IMR-90 (cell line): ENCODE data around the gene COL18A1. TPM values are rescaled to one million over a fixed set of nuclear protein-coding genes. Genes with fewer than 3 reads are reported as not detected.
"Not testable (repeated sequence)": the region's sequence is repeated elsewhere in the genome, so short reads cannot be mapped to it uniquely, and the experiment has no call there.

Experiments used
- ATAC-seq: fragments of 200-7000 bp; cut with Tn5 transposase; 2 replicates; pipeline ENCODE4 v1.9.1; 2020; ENCODE audit warnings: low read depth, mild to moderate bottlenecking, moderate library complexity
- BruUV-seq: library from RNA; stranded (reverse); fragments of 400-500 nt; replicated peaks from 2 replicates; lab custom pipeline; 2021; lab: Mats Ljungman, UMichigan
- CTCF ChIA-PET: fragments of 300-600 bp; formaldehyde crosslinking; extraction: SDS; loops from one replicate; lab custom pipeline; 2021; ENCODE audit warnings: antibody characterized with exemption; lab: Yijun Ruan, JAX
- POLR2A ChIA-PET: fragments of 300-600 bp; sonication (Branson Sonifier 250); formaldehyde crosslinking; loops from one replicate; lab custom pipeline; 2022; ENCODE audit warnings: antibody characterized with exemption; ENCODE audit not compliant: unreplicated experiment; lab: Charles Lee
- DNase-seq: peaks from one replicate; pipeline ENCODE4 v3.0.0; 2013
- H2AFZ ChIP-seq: replicated peaks from 2 replicates; pipeline ENCODE3; 2013; ENCODE audit warnings: low read length, mild to moderate bottlenecking; ENCODE audit not compliant: poor library complexity
- H2AK5ac ChIP-seq: 2 replicates; pipeline ENCODE4 v1.6.1; 2013; ENCODE audit warnings: low read depth, low read length, inconsistent platforms
- H2AK9ac ChIP-seq: replicated peaks from 2 replicates; pipeline ENCODE3; 2013; ENCODE audit warnings: mild to moderate bottlenecking, low read depth, low read length, moderate library complexity; ENCODE audit not compliant: poor library complexity
- H2BK120ac ChIP-seq: 2 replicates; pipeline ENCODE4 v1.6.1; 2013; ENCODE audit warnings: low read depth, low read length, inconsistent platforms
- H2BK15ac ChIP-seq: 3 replicates; pipeline ENCODE4 v1.6.1; 2013; ENCODE audit warnings: low read depth, low read length, inconsistent platforms
- H2BK20ac ChIP-seq: 2 replicates; pipeline ENCODE4 v1.6.1; 2013; ENCODE audit warnings: low read depth, mild to moderate bottlenecking, inconsistent platforms, low read length, moderate library complexity
- H2BK5ac ChIP-seq: 2 replicates; pipeline ENCODE4 v1.6.1; 2013; ENCODE audit warnings: mild to moderate bottlenecking, low read depth, low read length, inconsistent platforms; ENCODE audit not compliant: poor library complexity, severe bottlenecking
- H3K14ac ChIP-seq: replicated peaks from 2 replicates; pipeline ENCODE4 v1.6.1; 2013; ENCODE audit warnings: low read depth, low read length, inconsistent platforms
- H3K18ac ChIP-seq: 2 replicates; pipeline ENCODE4 v1.6.1; 2013; ENCODE audit warnings: low read depth, low read length, control low read depth
- H3K23ac ChIP-seq: 2 replicates; pipeline ENCODE4 v1.6.1; 2013; ENCODE audit warnings: low read depth, low read length, inconsistent platforms
- H3K27ac ChIP-seq: 2 replicates; pipeline ENCODE4 v1.5.1; 2013; ENCODE audit warnings: mild to moderate bottlenecking, control low read depth, low read length; ENCODE audit not compliant: insufficient read depth
- H3K27me3 ChIP-seq: 2 replicates; pipeline ENCODE4 v1.6.1; 2013; ENCODE audit warnings: low read length; ENCODE audit not compliant: control insufficient read depth, insufficient read depth
- H3K36me3 ChIP-seq: 2 replicates; pipeline ENCODE4 v1.6.1; 2013; ENCODE audit warnings: low read length, mixed read lengths; ENCODE audit not compliant: control insufficient read depth, insufficient read depth
- H3K4ac ChIP-seq: 2 replicates; pipeline ENCODE4 v1.6.1; 2013; ENCODE audit warnings: low read depth, low read length, inconsistent platforms
- H3K4me1 ChIP-seq: 2 replicates; pipeline ENCODE4 v1.6.1; 2013; ENCODE audit warnings: low read length, mixed read lengths; ENCODE audit not compliant: control insufficient read depth, insufficient read depth
- H3K4me2 ChIP-seq: 2 replicates; pipeline ENCODE4 v1.6.1; 2013; ENCODE audit warnings: low read depth, mild to moderate bottlenecking, control low read depth, low read length, moderate library complexity
- H3K4me3 ChIP-seq: 2 replicates; pipeline ENCODE4 v1.5.1; 2013; ENCODE audit warnings: low read depth, mild to moderate bottlenecking, control low read depth, low read length, moderate library complexity; ENCODE audit not compliant: insufficient read depth
- H3K56ac ChIP-seq: 2 replicates; pipeline ENCODE4 v1.6.1; 2013; ENCODE audit warnings: low read length, inconsistent platforms; ENCODE audit not compliant: insufficient read depth; ENCODE audit errors: extremely low read depth
- H3K79me1 ChIP-seq, 2 experiments: 2 replicates each; pipeline ENCODE4 v1.6.1; 2013; ENCODE audit warnings: low read length in 2 of 2, inconsistent platforms in 1 of 2, low read depth in 1 of 2
- H3K9ac ChIP-seq: 2 replicates; pipeline ENCODE4 v1.6.1; 2013; ENCODE audit warnings: low read depth, low read length, control low read depth
- H3K9me1 ChIP-seq: 2 replicates; pipeline ENCODE4 v1.6.1; 2013; ENCODE audit warnings: low read length, inconsistent platforms; ENCODE audit not compliant: insufficient read depth
- H3K9me3 ChIP-seq: 2 replicates; pipeline ENCODE4 v1.6.1; 2013; ENCODE audit warnings: low read length; ENCODE audit not compliant: control insufficient read depth, insufficient read depth
- H4K20me1 ChIP-seq: 2 replicates; pipeline ENCODE4 v1.6.1; 2013; ENCODE audit warnings: low read length, inconsistent platforms; ENCODE audit not compliant: insufficient read depth
- H4K5ac ChIP-seq: 2 replicates; pipeline ENCODE4 v1.6.1; 2013; ENCODE audit warnings: mild to moderate bottlenecking, low read depth, low read length, control low read depth
- H4K8ac ChIP-seq, 2 experiments: 2 replicates each; pipeline ENCODE4 v1.6.1; 2013; ENCODE audit warnings: low read depth in 2 of 2, low read length in 2 of 2, control low read depth in 1 of 2, inconsistent platforms in 1 of 2
- H4K91ac ChIP-seq: 2 replicates; pipeline ENCODE4 v1.6.1; 2013; ENCODE audit warnings: low read depth, low read length, inconsistent platforms; ENCODE audit not compliant: insufficient read depth
- CEBPB ChIP-seq: IDR thresholded peaks from 2 replicates; pipeline ENCODE4 v1.6.1; 2012; ENCODE audit warnings: low read depth, low read length, improper control_type of control experiment
- FOS ChIP-seq: fragments of 150-350 bp; IDR thresholded peaks from 2 replicates; pipeline ENCODE4 v1.6.1; 2016; ENCODE audit warnings: low read depth, low read length
- MXI1 ChIP-seq: IDR thresholded peaks from 2 replicates; pipeline ENCODE4 v1.6.1; 2012; ENCODE audit warnings: low read depth, mild to moderate bottlenecking, low read length, moderate library complexity, borderline replicate concordance
- POLR2A ChIP-seq: IDR thresholded peaks from 2 replicates; pipeline ENCODE4 v1.6.1; 2012; ENCODE audit warnings: mild to moderate bottlenecking, low read depth, low read length
- WGBS, 2 experiments: methylation state at CpG; one replicate each; pipeline versions ENCODE4 v1.1.5 to v1.1.7; 2013; ENCODE audit warnings: missing lambda C conversion rate in 2 of 2; ENCODE audit not compliant: insufficient read length in 1 of 2; ENCODE audit errors: extremely low coverage in 2 of 2; 5-methylcytosine and 5-hydroxymethylcytosine counted together
- dilution Hi-C: fragments of 300-500 bp; cut with HindIII; formaldehyde crosslinking; loops from one replicate; pipeline ENCODE4 v1.14.3; 2018; ENCODE audit warnings: low sequenced_read_pairs; ENCODE audit not compliant: unreplicated experiment
- in situ Hi-C: fragments of 300-500 bp; cut with MboI; formaldehyde crosslinking; loops from 3 replicates; pipeline ENCODE4 v1.14.3; 2019; ENCODE audit warnings: low sequenced_read_pairs, inconsistent platforms, mixed read lengths
- intact Hi-C: fragments of 100-400 bp; cut with micrococcal nuclease; formaldehyde crosslinking; loops from 2 replicates; pipeline ENCODE4 v1.10.0; 2022
- polyA plus RNA-seq, 3 experiments: library from polyadenylated mRNA; depleted of rRNA; stranded (reverse); fragments of >200 nt; gene quantifications; 2 replicates each; pipeline ENCODE4 v1.2.3, GENCODE V29; 2012; ENCODE audit warnings: low replicate concordance in 1 of 3
- total RNA-seq: library from RNA; depleted of rRNA; stranded (reverse); fragments of >200 nt; gene quantifications from 2 replicates; pipeline ENCODE4 v1.2.3, GENCODE V29; 2012
- TF ChIP-seq, protein P1 (sequence below): fragments of 150-350 bp; IDR thresholded peaks from 2 replicates; pipeline ENCODE4 v1.6.1; 2016; ENCODE audit warnings: low read depth, mild to moderate bottlenecking, low read length, moderate library complexity, borderline replicate concordance

The COL18A1 gene
- total and polyA plus RNA-seq, 2 of the 4 experiments (the other 2 are of a cell fraction): 4.3 to 46.7 TPM

DNA sequence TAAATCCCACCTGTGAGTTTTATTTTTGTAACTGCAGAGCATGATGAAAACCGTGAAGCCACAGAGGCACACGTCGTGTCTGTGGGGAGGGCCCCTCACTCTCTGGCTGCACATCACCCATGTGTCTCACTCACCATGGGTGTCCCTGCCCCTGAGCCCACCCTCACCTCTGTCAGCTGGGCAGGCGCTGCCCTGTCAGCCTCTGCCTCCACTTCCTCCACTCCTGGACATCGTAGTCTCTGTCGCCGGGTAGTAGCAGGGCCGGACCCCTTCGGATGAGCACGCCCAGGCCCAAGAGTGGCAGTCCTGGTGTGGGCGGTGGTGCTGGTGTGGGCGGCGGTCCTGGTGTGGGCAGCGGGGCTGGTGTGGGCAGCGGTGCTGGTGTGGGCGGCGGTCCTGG, 37.3 kb downstream of the COL18A1 start:
- no peak for DNase-seq
- Histone ChIP-seq H3K36me3 (peaks cover 6% of the 10 kb centered on the region), H4K20me1 (peaks cover 46% of the 10 kb centered on the region), H2AK9ac (no peak overlapping the region), H3K4me3 (no peak overlapping the region), H3K18ac (no peak overlapping the region), H4K5ac (no peak overlapping the region), H3K79me1 (peaks cover 15 to 71% of the 10 kb centered on the region in 2 experiments), H3K4ac (no peak overlapping the region), H2BK20ac (no peak overlapping the region), H3K27ac (no peak overlapping the region), H3K14ac (no peak overlapping the region), H2AK5ac (no peak overlapping the region), H3K9ac (no peak overlapping the region), H4K91ac (no peak overlapping the region), H2BK15ac (no peak overlapping the region), H3K9me1 (peaks cover 7% of the 10 kb centered on the region; the same call in 1 of the 2 replicates), H3K56ac (no peak overlapping the region), H3K4me2 (no peak overlapping the region), H2BK5ac (no peak overlapping the region), H2AFZ (no peak overlapping the region), H4K8ac (no peak overlapping the region), H3K23ac (no peak overlapping the region), H3K27me3 (no peaks in the 10 kb centered on the region), H3K9me3 (peaks cover 5% of the 10 kb centered on the region), H2BK120ac (no peak overlapping the region), H3K4me1 (peaks cover 10% of the 10 kb centered on the region)
- BruUV-seq: no TSS peak
- in situ Hi-C loops (loop anchor here (10.0 kb wide), 1 partner anchor 297 kb away; no protein-coding TSS in a partner anchor), dilution Hi-C loops (no loop called here), intact Hi-C loops (no loop called here)
- ChIA-PET CTCF (no interaction called here), POLR2A (no interaction called here)
- TF ChIP-seq MXI1 (no peak), FOS (no peak), POLR2A (no peak), CEBPB (no peak)
- TF ChIP-seq, protein P1, sequence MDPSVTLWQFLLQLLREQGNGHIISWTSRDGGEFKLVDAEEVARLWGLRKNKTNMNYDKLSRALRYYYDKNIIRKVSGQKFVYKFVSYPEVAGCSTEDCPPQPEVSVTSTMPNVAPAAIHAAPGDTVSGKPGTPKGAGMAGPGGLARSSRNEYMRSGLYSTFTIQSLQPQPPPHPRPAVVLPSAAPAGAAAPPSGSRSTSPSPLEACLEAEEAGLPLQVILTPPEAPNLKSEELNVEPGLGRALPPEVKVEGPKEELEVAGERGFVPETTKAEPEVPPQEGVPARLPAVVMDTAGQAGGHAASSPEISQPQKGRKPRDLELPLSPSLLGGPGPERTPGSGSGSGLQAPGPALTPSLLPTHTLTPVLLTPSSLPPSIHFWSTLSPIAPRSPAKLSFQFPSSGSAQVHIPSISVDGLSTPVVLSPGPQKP: no peak
- ATAC-seq: no peak
- 100% methylated on average over 1 of the region's 17 CpGs; no CpG with 5 or more reads in 1 of the 2 experiments for WGBS, 2 experiments

DNA sequence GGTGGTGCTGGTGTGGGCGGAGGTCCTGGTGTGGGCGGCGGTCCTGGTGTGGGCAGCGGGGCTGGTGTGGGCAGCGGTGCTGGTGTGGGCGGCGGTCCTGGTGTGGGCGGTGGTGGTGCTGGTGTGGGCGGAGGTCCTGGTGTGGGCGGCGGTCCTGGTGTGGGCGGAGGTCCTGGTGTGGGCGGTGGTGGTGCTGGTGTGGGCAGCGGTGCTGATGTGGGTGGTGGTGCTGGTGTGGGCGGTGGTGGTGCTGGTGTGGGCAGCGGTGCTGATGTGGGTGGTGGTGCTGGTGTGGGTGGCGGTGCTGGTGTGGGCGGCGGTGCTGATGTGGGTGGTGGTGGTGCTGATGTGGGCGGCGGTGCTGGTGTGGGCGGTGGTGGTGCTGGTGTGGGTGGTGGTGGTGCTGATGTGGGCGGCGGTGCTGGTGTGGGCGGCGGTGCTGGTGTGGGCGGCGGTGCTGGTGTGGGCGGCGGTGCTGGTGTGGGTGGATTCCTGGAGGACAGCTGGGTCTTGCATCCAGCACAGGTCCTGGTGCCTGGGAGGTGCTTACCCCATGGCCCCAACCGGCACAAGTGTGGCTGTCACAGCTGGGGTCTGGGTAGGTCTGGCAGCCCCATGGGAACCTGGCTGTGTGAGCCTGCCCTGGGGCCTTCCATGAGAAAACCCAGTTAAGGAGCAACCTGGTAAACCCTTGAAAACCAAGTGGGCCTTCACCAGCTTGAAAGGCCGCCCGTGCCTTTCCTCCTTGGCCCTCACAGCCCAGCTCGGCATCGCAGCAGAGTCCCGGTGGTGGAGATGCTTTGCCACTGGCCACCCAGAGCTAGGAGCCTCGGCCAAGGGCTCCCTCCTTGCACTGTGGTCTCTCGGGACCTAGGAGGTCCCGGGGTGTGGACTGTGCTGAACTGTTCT, 38.0 kb downstream of the COL18A1 start:
- CTCF ChIA-PET: interaction anchor here (1.1 kb wide), 1 partner anchor 150 kb away, joined by 3 read pairs; no protein-coding TSS in a partner anchor

More for the DNA sequence above, 38.0 kb downstream of the COL18A1 start:
- POLR2A ChIA-PET, H2BK15ac ChIP-seq, H3K9me3 ChIP-seq, H3K18ac ChIP-seq, H4K91ac ChIP-seq, H3K27me3 ChIP-seq, H3K4ac ChIP-seq, H4K8ac ChIP-seq, H3K9ac ChIP-seq, BruUV-seq, H2AFZ ChIP-seq, ATAC-seq, H3K14ac ChIP-seq, H2BK5ac ChIP-seq, H2AK5ac ChIP-seq, H3K4me3 ChIP-seq, intact Hi-C loops, dilution Hi-C loops, H3K27ac ChIP-seq, H2BK120ac ChIP-seq, H3K4me1 ChIP-seq, H4K5ac ChIP-seq, H2BK20ac ChIP-seq, H3K9me1 ChIP-seq, H3K23ac ChIP-seq, H3K4me2 ChIP-seq, DNase-seq, H3K36me3 ChIP-seq, H3K56ac ChIP-seq: not testable (repeated sequence)
- peaks cover 16 to 75% of the 10 kb centered on the region in 2 experiments for H3K79me1 ChIP-seq
- in situ Hi-C loops: loop anchor here (10.0 kb wide), 1 partner anchor 298 kb away; no protein-coding TSS in a partner anchor
- H2AK9ac ChIP-seq: peak overlapping the region; percentile 29
- peaks cover 51% of the 10 kb centered on the region for H4K20me1 ChIP-seq
- 89% methylated on average over 9 of the region's 39 CpGs; no CpG with 5 or more reads in 1 of the 2 experiments for WGBS, 2 experiments
